Breast epithelium (tissue), 3 donors: ENCODE data around the gene SRMS.

Experiments
- CTCF ChIP-seq, 3 donors: fragments of 450-650 bp; IDR thresholded peaks; one replicate each; pipeline ENCODE4 v1.5.1; 2016 to 2017; ENCODE audit warnings: antibody characterized with exemption in 3 of 3, mild to moderate bottlenecking in 3 of 3, moderate library complexity in 3 of 3
- POLR2A ChIP-seq: fragments of 450-650 bp; IDR thresholded peaks from one replicate; pipeline ENCODE4 v1.6.1; 2016; ENCODE audit warnings: antibody characterized with exemption, mild to moderate bottlenecking, moderate library complexity

GRCh38 chr20:63560333-63560805 lies 12.8 kb upstream of the SRMS start:
- TF ChIP-seq CTCF (IDR thresholded peaks at IDR 0.05) (no peak), POLR2A (no peak)
